ENCODE results near the gene CIAO3.

CIAO3 gene

DNA sequence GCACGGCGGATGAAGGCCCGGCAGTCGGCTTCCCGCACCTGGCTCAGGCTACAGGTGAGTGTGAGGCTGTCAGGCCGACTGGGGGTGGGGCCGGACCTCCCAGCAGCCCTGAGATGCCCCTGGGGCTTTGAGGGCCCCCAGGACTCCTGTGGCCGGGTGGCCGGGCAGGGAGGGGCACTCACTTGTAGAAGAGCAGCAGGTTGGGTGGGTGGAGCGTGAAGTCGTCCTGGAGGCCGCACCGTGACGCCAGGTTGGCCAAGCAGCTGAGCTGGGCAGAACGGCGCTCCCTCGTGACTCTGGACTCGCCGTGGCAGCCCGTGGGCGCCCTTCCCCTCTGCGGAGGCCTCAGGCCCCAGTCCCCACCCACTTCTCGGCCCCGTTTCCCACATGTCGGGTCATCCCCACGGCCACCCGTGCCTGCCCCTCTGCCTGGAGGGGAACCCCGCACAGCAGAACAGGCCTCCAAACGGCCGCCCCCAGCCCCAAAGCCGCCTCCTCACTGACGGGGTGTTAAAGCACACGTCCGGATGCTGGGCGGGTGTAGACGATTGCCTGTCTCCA is 34.5 kb upstream of the CIAO3 start:
- no peak for DNase-seq

DNA sequence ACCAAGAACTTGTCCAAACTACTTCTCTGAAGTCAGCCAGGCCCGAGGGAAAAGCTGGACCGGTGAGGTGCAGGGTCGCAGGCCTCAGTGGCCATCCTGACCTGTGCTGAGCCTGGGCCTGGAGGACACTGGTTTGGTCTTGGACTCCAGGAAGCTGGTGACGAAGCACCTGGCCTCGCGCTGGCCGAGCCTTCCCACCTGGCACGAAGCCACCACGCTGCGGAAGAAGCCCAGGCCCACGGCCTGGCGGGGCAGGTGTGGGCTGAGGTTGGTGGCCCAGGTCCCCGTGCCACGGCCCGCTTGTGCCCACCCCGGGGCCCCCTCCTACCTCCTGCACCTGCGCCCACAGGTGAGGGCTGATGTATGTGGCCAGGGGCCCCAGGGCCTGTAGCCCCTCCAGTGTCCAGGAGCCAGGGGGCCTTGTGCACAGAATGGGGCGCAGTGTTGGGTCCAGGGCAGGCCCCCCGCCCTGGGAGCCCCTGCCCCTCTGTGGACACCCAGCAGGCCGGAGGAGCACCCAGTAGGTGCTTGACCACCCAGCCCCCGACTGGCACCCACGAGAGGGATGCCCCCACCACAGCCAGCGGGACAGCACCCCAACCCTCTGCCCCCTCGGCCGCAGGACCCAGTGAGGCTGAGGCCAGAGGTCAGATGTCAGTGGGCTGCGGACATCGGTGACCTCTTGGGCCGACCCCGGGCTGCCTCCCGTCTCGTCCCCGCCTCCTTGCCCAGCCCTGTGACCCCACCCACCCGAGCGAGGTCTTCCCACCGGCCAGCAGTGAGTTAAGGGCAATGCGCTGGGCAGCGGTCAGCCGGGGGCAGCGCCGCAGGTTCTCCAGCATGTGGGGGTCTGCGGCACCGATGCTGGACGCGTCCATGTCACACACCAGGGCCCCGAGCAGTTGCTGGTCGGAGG is 33.5 kb upstream of the CIAO3 start:
- DNase-seq: no peak

DNA sequence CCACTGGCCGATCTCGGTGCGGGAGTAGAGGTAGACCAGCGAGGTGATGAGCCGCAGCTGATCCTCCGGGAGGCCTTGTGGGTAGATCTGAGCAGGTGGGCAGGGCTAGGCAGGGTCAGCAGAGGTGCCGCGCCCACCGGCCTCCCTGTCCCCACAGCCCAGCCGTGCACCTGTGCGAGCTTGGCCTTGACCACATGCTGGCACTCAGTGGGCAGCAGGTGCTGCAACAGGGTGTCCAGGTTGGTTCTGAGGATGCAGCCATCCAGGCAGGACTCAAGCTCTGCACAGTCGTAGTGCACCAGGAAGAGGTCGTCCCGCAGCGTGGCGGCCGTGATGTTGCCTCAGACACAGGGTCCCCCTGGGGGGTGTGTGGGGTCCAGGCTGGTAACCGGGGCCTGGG is 32.2 kb upstream of the CIAO3 start:
- no peak for DNase-seq

DNA sequence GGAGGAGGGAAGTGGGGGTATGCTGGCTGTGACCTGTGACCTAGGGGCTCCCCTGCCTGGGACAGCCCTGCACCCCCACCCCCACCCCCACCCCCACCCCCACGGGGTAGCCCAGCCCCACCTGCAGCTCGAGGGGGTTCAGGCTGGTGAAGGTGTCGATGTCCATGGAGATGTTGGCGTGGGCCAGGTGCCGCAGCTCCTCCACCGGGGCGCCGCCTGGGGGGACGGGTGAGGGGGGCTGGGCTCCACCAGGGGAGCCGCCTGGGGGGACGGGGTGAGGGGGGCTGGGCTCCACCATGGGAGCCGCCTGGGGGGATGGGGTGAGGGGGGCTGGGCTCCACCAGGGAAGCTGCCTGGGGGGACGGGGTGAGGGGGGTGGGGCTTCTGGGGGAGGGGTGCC is 29.6 kb upstream of the CIAO3 start:
- DNase-seq: no peak

DNA sequence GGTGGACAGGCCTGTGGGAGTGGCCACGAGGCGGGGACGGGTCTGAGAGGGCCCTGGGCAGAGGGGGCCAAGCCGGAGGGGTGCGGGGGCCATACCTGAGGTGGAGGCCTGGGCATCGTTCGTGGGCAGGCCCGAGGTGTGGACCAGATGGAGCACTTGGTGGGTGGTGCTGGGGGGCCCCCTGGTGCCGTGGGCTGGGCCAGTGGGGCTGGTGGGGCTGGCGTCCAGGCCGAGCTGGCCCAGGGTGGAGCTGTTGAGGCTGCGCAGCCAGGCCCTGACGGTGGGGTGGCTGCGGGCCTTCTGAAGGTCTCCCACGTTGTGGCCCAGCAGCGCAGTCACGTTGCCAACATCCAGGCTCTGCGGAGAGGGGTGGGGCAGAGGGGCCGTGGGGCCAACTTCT is 29.1 kb upstream of the CIAO3 start:
- no peak for DNase-seq

GRCh38 chr16:769184-769784 is 28.5 kb upstream of the CIAO3 start:
- DNase-seq: no peak

GRCh38 chr16:768428-768827 is 27.6 kb upstream of the CIAO3 start:
- no peak for DNase-seq

GRCh38 chr16:767743-768235 is 27.0 kb upstream of the CIAO3 start:
- DNase-seq: no peak

DNA sequence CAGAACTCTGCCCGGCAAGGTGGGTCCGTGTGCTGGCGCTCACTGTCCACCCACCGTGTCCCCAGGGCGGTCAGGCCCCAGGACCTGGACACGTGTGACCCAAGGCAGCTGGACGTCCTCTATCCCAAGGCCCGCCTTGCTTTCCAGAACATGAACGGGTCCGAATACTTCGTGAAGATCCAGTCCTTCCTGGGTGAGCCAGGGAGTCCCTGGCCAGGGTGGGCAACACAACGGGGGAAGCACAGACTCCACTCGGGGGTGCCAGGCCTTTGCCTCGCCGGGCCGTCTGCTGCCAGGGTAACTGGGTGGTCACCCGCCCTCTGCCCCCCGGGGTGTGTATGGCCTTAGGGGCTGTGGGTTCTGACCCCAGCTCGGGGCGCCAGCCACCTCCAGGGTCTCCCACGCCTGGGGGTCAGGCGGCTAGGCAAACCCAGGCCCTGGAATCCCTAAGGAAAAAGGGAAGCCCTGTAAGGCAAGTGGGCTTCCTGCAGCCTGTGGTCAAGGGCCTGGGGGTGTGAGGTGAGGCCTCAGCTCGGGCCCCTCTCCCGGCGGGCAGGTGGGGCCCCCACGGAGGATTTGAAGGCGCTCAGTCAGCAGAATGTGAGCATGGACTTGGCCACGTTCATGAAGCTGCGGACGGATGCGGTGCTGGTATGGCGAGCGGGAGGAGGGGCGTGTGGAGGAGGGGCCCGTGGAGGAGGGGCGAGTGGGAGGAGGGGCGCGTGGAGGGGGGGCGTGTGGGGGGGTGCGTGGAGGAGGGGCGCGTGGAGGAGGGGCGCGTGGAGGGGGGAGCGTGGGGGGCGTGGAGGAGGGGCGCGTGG is 26.2 kb upstream of the CIAO3 start:
- DNase-seq: no peak

GRCh38 chr16:766008-766819 is 25.4 kb upstream of the CIAO3 start:
- no peak for DNase-seq

GRCh38 chr16:765488-765865 is 24.7 kb upstream of the CIAO3 start:
- DNase-seq: no peak

DNA sequence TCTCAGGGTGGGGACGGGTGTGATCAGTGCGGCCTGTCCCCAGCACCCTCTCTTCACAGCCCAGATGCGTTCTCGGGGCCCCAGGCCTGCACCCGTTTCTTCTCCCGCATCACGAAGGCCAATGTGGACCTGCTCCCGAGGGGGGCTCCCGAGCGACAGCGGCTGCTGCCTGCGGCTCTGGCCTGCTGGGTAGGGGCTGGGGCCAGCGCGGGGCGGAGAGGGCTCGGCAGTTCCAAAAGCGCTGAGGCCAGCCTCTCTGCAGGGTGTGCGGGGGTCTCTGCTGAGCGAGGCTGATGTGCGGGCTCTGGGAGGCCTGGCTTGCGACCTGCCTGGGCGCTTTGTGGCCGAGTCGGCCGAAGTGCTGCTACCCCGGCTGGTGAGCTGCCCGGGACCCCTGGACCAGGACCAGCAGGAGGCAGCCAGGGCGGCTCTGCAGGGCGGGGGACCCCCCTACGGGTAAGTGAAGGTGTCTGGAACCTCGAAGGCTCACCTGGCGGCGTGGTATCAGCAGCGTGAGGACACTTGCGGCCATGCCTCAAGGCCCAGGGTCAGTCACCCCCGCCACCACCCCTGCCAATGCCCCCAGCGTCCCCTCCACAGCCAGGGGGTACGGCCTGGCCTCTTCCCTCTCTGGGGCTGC is 24.2 kb upstream of the CIAO3 start:
- no peak for DNase-seq

- no peak for DNase-seq
Observed at GRCh38 chr16:764184-764750, 23.5 kb upstream of the CIAO3 start.

GRCh38 chr16:763369-764183 is 22.8 kb upstream of the CIAO3 start:
- DNase-seq: no peak

DNA sequence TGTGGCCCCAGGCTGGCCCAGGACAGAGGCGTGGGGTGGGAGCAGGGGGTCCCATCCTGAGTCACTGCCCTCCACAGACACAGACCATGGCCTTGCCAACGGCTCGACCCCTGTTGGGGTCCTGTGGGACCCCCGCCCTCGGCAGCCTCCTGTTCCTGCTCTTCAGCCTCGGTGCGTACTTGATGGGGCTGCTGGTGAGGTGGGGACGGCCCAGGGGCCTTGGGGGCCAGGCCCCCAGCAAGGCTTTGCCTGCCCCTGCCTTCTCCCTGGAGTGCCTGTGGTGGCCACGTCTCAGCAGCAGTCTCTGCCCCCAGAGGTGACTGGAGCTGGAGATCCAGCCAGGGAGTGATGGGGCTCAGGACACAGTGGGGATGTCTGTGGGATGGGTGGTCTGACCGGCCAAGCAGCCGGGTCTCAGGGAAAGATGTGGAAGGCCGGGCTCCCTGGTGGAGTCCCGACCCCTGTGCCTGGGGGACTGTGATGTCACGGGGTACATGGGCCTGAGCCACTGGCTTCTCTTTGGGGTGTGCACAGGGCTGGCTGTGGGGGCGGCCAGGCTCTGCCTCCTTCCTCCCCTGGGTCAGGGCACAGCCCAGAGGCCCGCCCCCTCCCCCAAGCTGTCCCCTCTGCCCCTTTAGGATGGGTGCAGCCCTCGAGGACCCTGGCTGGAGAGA is 21.9 kb upstream of the CIAO3 start:
- no peak for DNase-seq

DNA sequence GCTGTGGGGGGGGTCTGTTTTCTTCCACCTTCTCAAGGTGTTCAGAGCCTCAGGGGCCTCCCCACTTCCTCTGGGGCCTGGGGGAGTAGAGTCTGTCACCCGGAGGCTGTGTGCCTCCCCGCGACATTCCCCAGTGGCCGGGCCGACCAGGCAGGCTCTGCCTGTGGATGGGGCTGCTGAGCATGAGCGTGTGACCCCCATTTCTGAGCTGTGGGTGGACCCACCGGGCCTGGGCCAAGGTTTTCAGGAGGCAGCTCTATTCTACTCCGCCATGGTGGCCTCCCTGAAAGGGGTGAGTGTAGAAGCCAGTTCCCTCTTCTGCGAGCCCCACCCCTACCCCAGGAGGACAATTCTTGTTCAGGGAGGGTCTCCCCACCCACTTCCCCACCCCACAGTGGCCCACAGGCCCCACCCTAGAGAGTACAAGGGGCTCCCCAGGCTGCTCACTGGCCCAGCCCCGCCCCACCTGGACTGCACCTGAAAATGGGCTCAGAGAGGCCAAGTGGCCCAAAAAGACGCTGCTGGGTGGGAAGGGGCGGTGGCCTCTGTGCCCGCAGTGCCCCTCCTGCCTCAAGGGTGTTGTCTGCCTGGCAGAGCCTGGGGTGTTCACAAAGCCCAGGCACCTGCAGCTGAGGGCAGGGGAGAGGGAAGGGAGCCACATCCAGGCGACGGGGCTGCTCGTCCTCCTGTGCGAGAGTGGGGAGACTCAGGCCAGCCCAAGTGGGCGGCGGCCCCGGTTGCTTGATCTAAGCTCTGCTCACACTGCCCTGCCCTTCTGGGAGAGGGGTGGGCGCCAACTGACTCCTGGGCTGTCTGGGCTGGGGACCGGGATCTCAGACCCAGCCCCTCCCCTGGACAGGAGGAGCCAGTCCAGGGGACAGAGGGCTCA is 21.1 kb upstream of the CIAO3 start:
- DNase-seq: no peak

DNA sequence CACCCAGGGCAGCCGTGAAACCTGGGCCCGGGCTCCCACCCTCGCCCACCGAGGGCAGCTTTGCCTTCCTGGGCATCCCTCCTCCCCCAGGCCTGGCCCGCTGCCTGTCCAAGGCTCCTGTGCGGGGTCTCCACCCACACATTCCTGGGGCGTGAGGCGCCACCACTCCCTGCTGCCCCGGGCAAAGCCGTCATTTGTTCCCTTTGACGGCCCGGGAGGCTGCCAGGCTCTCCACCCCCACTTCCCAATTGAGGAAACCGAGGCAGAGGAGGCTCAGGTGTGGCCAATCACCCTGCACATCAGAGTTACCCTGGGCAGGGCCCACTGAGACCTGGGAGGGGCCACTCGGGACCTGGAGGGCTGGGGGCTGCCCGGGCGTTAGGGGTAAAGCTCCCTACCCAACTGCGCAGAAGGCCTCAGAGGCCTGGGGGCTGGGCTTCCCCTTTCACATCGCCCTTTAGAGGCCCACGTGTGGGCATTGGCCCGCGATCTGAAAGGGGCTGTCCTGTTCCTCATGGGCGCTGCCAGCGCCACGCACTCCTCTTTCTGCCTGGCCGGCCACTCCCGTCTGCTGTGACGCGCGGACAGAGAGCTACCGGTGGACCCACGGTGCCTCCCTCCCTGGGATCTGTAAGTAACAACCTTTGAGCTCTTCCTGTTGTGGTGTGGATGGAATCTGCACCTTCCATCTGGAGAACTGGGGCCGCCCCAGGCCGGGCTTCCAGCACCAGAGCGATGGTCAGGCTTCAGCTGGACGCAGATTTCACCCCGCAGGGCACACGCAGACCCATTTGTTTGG is 19.9 kb upstream of the CIAO3 start, which contains the start of gene MSLN:
MSLN (plus strand) TSS at position 190 of the 799 bp plus-strand sequence. CDS start 1,947 bp downstream, outside the sequence.
- DNase-seq: no peak

DNA sequence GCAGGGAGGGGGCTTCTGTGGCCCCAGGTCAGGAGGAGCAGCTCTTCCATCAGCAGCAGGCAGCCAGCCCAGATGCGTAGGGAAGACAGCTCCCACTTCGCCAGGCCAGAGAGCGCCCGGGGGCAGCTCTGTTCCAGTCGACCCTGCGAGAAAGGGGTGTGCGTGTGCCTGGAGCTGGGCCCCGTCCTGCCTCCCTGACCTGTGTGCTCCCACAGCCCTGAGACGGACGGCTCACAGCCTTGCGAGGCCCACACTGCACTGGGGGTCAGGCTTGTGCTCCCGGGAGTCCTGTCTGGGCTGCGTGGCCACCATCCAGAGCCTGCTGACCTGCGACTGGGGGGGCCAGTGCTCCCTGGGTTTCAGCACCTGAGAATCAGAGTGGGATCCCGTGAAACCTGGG is 19.3 kb upstream of the CIAO3 start:
- DNase-seq: no peak

Measured in activated CD4-positive, alpha-beta T cell treated with anti-CD3 and anti-CD28 coated beads, Interleukin-2, amount 50 U/mL, for 48 hours (primary cell).